Fibroblast of mammary gland (primary cell): ENCODE measurements around the gene PRKCZ.

Source experiments
- DNase-seq: peaks from one replicate; pipeline ENCODE4 v3.0.0-alpha.2; 2010; ENCODE audit warnings: low read depth
- H3K4me3 ChIP-seq: 2 replicates; pipeline ENCODE4 v1.5.1; 2011; ENCODE audit warnings: low read depth, mild to moderate bottlenecking, low read length, moderate library complexity; ENCODE audit not compliant: control insufficient read depth
- CTCF ChIP-seq: conservative IDR thresholded peaks from 2 replicates; pipeline ENCODE4 v1.5.1; 2011; ENCODE audit warnings: low read depth, low read length, inconsistent platforms; ENCODE audit not compliant: control insufficient read depth, insufficient read depth

PRKCZ gene

GRCh38 chr1:2224170-2224584, 174.0 kb downstream of the PRKCZ start:
- DNase-seq, result no peak
- TF ChIP-seq CTCF, result no peak
- H3K4me3 ChIP-seq, result no peak overlapping the region

DNA sequence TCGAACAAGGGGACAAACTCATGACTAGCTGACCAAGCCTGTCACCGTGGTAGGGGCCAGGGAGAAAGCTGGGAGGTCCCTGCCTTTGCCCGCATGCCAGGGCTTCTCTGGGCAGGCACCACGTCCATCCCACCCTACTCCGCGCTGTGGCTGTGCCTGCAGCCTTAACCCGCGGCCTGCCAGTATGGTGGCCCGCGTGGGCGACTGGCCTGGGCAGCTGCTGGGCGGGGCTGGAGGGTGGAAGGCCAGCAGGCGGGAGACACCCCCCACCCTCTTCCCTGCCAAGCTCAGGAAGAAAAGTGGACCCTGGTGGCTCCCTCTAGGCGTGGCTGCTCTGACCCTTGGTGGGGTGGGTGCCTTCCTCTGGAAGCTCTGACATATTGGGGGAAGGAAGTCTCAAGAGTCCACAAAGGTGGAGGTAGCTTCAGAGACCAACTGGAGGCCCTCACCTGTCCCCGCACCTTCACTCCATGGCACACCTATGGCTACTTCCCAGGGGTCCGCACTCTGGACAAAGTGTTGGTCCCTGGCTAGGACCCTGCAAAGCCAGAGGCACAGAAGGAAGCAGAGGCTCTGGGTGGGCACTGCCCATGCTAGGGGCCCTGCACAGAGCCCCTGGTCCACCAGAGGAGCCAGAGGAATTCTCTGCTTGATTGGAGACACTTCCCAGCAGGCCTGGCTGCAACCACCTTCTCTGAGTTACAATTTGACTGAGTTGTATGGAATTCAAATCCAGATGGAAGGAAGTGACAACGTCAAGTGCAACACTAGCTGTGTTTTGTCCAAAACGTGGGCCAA, 174.6 kb downstream of the PRKCZ start:
- H3K4me3 ChIP-seq, result no peak overlapping the region
- DNase-seq, result peak; percentile 13
- no peak for TF ChIP-seq CTCF

GRCh38 chr1:2226525-2227345, 176.5 kb downstream of the PRKCZ start:
- no peak for TF ChIP-seq CTCF
- DNase-seq, result no peak
- peak overlapping the region; percentile 62 for H3K4me3 ChIP-seq

GRCh38 chr1:2227346-2228156, 177.3 kb downstream of the PRKCZ start:
- DNase-seq, result peak; percentile 94
- TF ChIP-seq CTCF, result no peak
- peak overlapping the region; percentile 62 for H3K4me3 ChIP-seq

- TF ChIP-seq CTCF, result no peak
- DNase-seq, result no peak
- H3K4me3 ChIP-seq, result peak within 1 kb of the TSS; percentile 62
These were observed 178.0 kb downstream of the PRKCZ start, which contains the start of gene SKI for GRCh38 chr1:2228157-2228594. SKI (plus strand) TSS chr1:2228319; CDS start chr1:2228767, 448 bp downstream.

GRCh38 chr1:2228694-2229036, 178.5 kb downstream of the PRKCZ start:
- no peak for DNase-seq
- TF ChIP-seq CTCF, result no peak

More at GRCh38 chr1:2228694-2229036, 178.5 kb downstream of the PRKCZ start:
- H3K4me3 ChIP-seq, result peak overlapping the region; percentile 60
